ENCODE measurements around the gene GPRC5D. TPM values are rescaled to one million over a fixed set of nuclear protein-coding genes. Genes with fewer than 3 reads are reported as not detected.
A peak's percentile ranks its signal among the peaks of the same experiment; 100 is the strongest.

The GPRC5D gene
- total and polyA plus RNA-seq, 8 donors = 0.69 to 1.7 (median 0.84) TPM; not detected in 2

GRCh38 chr12:12999959-13000615 is 48.1 kb upstream of the GPRC5D start, which contains the start of gene HEBP1:
Gene HEBP1 (minus strand): TSS chr12:13000265. CDS start chr12:13000114, 151 bp downstream.
- DNase-seq (peak; percentile 93 to 100 (median 97)), ATAC-seq (peak; percentile 95)
- Histone ChIP-seq H3K4me1 (peaks cover 10 to 55% of the 10 kb centered on the region in 2 donors), H3K27me3 (no peaks in the 10 kb centered on the region), H3K27ac (peak within 1 kb of the TSS; percentile 92 to 95), H3K9me3 (no peaks in the 10 kb centered on the region), H3K36me3 (no peaks in the 10 kb centered on the region), H3K4me3 (peak within 1 kb of the TSS; percentile 77 to 83)
- intact Hi-C loops (cut with DNase I) = loop anchor here in 1 of 2 donors (10.0 kb wide), 2 partner anchors 85 to 225 kb away; no protein-coding TSS in a partner anchor
- TF ChIP-seq CTCF (IDR thresholded peaks at IDR 0.05) = no peak

- Histone ChIP-seq H3K4me3 (peak overlapping the region; percentile 77 to 83), H3K9me3 (no peaks in the 10 kb centered on the region), H3K36me3 (no peaks in the 10 kb centered on the region), H3K27me3 (no peaks in the 10 kb centered on the region), H3K27ac (peak overlapping the region; percentile 41 to 92), H3K4me1 (peaks cover 10 to 52% of the 10 kb centered on the region in 2 donors)
- no peak for TF ChIP-seq CTCF (IDR thresholded peaks at IDR 0.05)
- DNase-seq (peak in 1 of 4 donors; percentile 57), ATAC-seq (peak; percentile 4)
- intact Hi-C loops (cut with DNase I) = no loop called here
These were observed 47.4 kb upstream of the GPRC5D start for GRCh38 chr12:12999271-12999958.

GRCh38 chr12:12998248-12998647 is 46.3 kb upstream of the GPRC5D start:
- Histone ChIP-seq H3K27ac (no peak overlapping the region), H3K4me3 (no peak overlapping the region), H3K4me1 (peaks cover 10 to 55% of the 10 kb centered on the region in 2 donors), H3K27me3 (no peaks in the 10 kb centered on the region), H3K36me3 (no peaks in the 10 kb centered on the region), H3K9me3 (no peaks in the 10 kb centered on the region)
- ATAC-seq = no peak
- intact Hi-C loops (cut with DNase I) = no loop called here
- DNase-seq = no peak
- no peak for TF ChIP-seq CTCF (IDR thresholded peaks at IDR 0.05)

GRCh38 chr12:12997734-12998133 is 45.8 kb upstream of the GPRC5D start:
- no peak for DNase-seq
- no peaks in the 10 kb centered on the region for H3K9me3 ChIP-seq
- TF ChIP-seq CTCF (IDR thresholded peaks at IDR 0.05) = no peak
- intact Hi-C loops (cut with DNase I) = no loop called here
- no peaks in the 10 kb centered on the region for H3K27me3 ChIP-seq
- H3K4me1 ChIP-seq = peaks cover 10 to 60% of the 10 kb centered on the region in 2 donors
- H3K4me3 ChIP-seq = no peak overlapping the region
- ATAC-seq = no peak
- no peak overlapping the region for H3K27ac ChIP-seq
- no peaks in the 10 kb centered on the region for H3K36me3 ChIP-seq

- Histone ChIP-seq H3K4me3 (no peak overlapping the region), H3K27ac (no peak overlapping the region), H3K9me3 (no peaks in the 10 kb centered on the region), H3K4me1 (peaks cover 10 to 63% of the 10 kb centered on the region in 2 donors), H3K36me3 (no peaks in the 10 kb centered on the region), H3K27me3 (no peaks in the 10 kb centered on the region)
- TF ChIP-seq CTCF (IDR thresholded peaks at IDR 0.05) = no peak
- DNase-seq (no peak), ATAC-seq (no peak)
- intact Hi-C loops (cut with DNase I) = no loop called here
These were observed 45.2 kb upstream of the GPRC5D start for GRCh38 chr12:12997156-12997555.

Measured in left lung (tissue), 10 donors.